ENCODE measurements around the gene GALNT10. TPM values are rescaled to one million over a fixed set of nuclear protein-coding genes. Genes with fewer than 3 reads are reported as not detected.

GALNT10 gene
- polyA plus RNA-seq, 2 of the 4 experiments (the other 2 are of a cell fraction): 110 to 156 TPM

DNA sequence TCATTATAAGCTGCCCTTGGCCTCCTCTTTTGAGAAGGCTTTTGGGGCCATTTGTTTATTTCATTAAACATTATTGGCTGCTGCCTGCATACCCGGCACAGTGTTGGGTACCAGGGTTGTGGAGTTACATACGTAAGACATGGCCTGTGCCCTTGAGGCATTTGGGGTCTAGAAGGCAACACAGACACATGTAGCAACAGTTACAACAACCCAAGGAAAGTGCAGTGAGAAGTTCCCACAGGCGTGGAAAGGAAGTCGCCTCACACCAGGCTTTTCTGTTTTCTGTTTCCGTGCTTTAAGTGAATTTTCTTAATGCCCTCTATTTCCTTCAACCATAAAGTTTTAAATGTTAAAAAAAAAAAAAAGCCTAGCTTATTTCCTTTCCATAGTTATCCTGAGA is 47.4 kb downstream of the GALNT10 start:
- ChIA-PET CTCF (interaction anchor here (1.0 to 1.6 kb wide), 2 partner anchors 47 to 59 kb away, joined by 4 to 5 read pairs; partner anchors contain the start of gene GALNT10), POLR2A (no interaction called here)
- WGBS (ENCODE audit: missing lambda C conversion rate): 87% methylated on average over 5 of the region's 5 CpGs
- no peaks in the 10 kb centered on the region for H3K9me3 ChIP-seq
- no peak for ATAC-seq
- TF ChIP-seq POLR2AphosphoS2 (conservative IDR thresholded peaks at IDR 0.05; ENCODE audit: low read length) (no peak), ESRRA (IDR thresholded peaks at IDR 0.05; ENCODE audit: borderline replicate concordance, low read length) (no peak), CBX2 (IDR thresholded peaks at IDR 0.05; ENCODE audit: borderline replicate concordance, low read depth) (no peak), ZSCAN20 (CRISPR knock-in tag; IDR thresholded peaks at IDR 0.05) (no peak), EP300 (IDR thresholded peaks at IDR 0.05) (no peak), MAX (IDR thresholded peaks at IDR 0.05) (no peak), RAD21 (conservative IDR thresholded peaks at IDR 0.05 in 1 of 2, IDR thresholded peaks at IDR 0.05 in 1 of 2) (no peak), RFX5 (IDR thresholded peaks at IDR 0.05) (no peak)
- TF ChIP-seq, protein P1, sequence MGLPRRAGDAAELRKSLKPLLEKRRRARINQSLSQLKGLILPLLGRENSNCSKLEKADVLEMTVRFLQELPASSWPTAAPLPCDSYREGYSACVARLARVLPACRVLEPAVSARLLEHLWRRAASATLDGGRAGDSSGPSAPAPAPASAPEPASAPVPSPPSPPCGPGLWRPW (IDR thresholded peaks at IDR 0.05): no peak
- TF ChIP-seq, protein P2, sequence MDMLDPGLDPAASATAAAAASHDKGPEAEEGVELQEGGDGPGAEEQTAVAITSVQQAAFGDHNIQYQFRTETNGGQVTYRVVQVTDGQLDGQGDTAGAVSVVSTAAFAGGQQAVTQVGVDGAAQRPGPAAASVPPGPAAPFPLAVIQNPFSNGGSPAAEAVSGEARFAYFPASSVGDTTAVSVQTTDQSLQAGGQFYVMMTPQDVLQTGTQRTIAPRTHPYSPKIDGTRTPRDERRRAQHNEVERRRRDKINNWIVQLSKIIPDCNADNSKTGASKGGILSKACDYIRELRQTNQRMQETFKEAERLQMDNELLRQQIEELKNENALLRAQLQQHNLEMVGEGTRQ (IDR thresholded peaks at IDR 0.05): no peak
- H3K27ac ChIP-seq: no peak overlapping the region
- H3K4me1 ChIP-seq: peaks cover 34% of the 10 kb centered on the region
- DNase-seq (ENCODE audit: low read depth in 1 of 2, low spot score in 1 of 2): no peak
- no peak overlapping the region for H3K4me3 ChIP-seq
- FAIRE-seq: no peak
- no peak overlapping the region for H3K4me2 ChIP-seq

DNA sequence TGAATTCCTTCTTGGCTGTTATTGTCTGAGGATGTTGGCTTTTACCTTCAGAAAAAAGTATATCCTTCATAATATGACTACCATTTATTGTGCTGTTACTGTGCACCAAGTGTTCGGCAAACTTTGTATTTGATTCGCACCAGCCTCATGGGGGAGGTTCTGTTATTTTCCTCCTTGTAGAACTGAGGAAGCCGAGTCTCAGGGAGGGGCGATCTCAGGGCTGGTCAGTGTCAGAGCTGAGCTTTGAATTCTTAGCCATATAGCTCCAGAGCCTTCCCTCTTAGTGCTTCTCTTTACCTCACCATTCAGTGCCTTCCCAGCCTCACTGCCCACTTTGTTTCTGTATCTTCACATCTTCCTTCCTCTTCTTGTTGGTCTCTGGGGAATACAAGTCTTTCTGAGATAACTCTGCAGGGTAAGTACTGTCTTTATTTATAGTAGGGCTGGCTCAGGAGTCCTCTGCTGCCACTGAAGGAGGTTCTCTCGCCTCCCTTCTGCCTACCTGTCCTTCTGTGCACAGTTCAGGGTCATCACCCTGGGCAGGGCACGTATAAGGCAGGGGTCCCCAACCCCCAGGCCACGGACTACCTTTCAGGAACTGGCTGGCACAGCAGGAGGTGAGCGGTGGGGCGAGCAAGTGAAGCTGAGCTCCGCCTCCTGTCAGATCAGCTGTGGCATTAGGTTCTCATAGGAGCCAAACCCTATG is 48.4 kb downstream of the GALNT10 start:
- POLR2A ChIA-PET: no interaction called here
- H3K27ac ChIP-seq: no peak overlapping the region
- no peaks in the 10 kb centered on the region for H3K9me3 ChIP-seq
- peaks cover 44% of the 10 kb centered on the region for H3K4me1 ChIP-seq
- CTCF ChIA-PET: interaction anchor here (1.0 to 2.2 kb wide), 4 partner anchors 8 to 166 kb away, joined by 4 to 9 read pairs (median 6); partner anchors contain the start of gene GALNT10
- ATAC-seq: no peak
- DNase-seq (ENCODE audit: low read depth in 1 of 2, low spot score in 1 of 2): no peak
- H3K4me3 ChIP-seq: no peak overlapping the region
- FAIRE-seq: no peak
- WGBS (ENCODE audit: missing lambda C conversion rate): 92% methylated on average over 10 of the region's 10 CpGs
- H3K4me2 ChIP-seq: no peak overlapping the region
- TF ChIP-seq MAX (IDR thresholded peaks at IDR 0.05) (no peak), RNF2 (IDR thresholded peaks at IDR 0.05; ENCODE audit: borderline replicate concordance, low read depth) (no peak), CEBPB (IDR thresholded peaks at IDR 0.05) (no peak)

DNA sequence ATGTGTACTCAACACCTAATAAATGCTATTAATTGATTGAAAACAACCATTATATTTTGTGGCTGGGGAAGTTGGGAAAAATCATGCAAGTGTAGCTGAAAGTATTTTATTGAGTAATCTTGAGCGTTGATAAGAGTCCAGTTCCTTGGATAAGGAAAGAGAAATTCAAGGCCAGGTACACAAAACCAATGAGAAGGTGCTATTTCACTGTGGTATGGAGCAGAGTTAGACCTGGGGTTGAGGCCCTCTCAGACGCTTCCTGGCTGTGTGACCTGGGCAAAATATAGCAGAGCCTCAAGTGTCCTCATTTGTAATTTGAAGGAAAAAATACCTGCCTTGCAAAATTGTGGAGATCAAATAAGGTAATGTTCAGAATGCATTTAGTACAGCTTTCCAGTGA is 50.1 kb downstream of the GALNT10 start:
- Histone ChIP-seq H3K9me3 (no peaks in the 10 kb centered on the region), H3K4me3 (no peak overlapping the region), H3K4me2 (no peak overlapping the region), H3K27ac (0 out of 6 replicates have a peak overlapping the region, but pooled peaks of 1 of the 2 experiments have one; percentile 32), H3K4me1 (peaks cover 49% of the 10 kb centered on the region)
- FAIRE-seq: no peak
- CTCF ChIA-PET: interaction anchor here (2.0 to 2.2 kb wide), 2 partner anchors 10 to 165 kb away, joined by 6 to 9 read pairs; no protein-coding TSS in a partner anchor
- no peak for DNase-seq (ENCODE audit: low read depth in 1 of 2, low spot score in 1 of 2)
- POLR2A ChIA-PET: no interaction called here
- TF ChIP-seq FOSB (CRISPR knock-in tag; IDR thresholded peaks at IDR 0.05) (no peak), SMC3 (IDR thresholded peaks at IDR 0.05) (no peak), TFCP2L1 (CRISPR knock-in tag; IDR thresholded peaks at IDR 0.05) (no peak)
- TF ChIP-seq, protein P3, sequence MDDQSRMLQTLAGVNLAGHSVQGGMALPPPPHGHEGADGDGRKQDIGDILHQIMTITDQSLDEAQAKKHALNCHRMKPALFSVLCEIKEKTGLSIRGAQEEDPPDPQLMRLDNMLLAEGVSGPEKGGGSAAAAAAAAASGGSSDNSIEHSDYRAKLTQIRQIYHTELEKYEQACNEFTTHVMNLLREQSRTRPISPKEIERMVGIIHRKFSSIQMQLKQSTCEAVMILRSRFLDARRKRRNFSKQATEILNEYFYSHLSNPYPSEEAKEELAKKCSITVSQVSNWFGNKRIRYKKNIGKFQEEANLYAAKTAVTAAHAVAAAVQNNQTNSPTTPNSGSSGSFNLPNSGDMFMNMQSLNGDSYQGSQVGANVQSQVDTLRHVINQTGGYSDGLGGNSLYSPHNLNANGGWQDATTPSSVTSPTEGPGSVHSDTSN (IDR thresholded peaks at IDR 0.05): no peak
- ATAC-seq: no peak
- 86% methylated on average over 2 of the region's 2 CpGs for WGBS (ENCODE audit: missing lambda C conversion rate)

- ATAC-seq (no peak), DNase-seq (ENCODE audit: low read depth in 1 of 2, low spot score in 1 of 2) (no peak), FAIRE-seq (no peak)
- ChIA-PET CTCF (interaction anchor here (2.0 to 2.2 kb wide), 2 partner anchors 10 to 164 kb away, joined by 6 to 9 read pairs; no protein-coding TSS in a partner anchor), POLR2A (no interaction called here)
- H3K9me3 ChIP-seq: no peaks in the 10 kb centered on the region
- no peak overlapping the region for H3K4me2 ChIP-seq
- H3K27ac ChIP-seq: 0 out of 6 replicates have a peak overlapping the region, but pooled peaks of 1 of the 2 experiments have one; percentile 32
- 88% methylated on average over 4 of the region's 4 CpGs for WGBS (ENCODE audit: missing lambda C conversion rate)
- H3K4me3 ChIP-seq: no peak overlapping the region
- TF ChIP-seq MAZ (IDR thresholded peaks at IDR 0.05; ENCODE audit: borderline replicate concordance, low read depth, low read length): no peak
- H3K4me1 ChIP-seq: peaks cover 49% of the 10 kb centered on the region
These were observed 50.5 kb downstream of the GALNT10 start for GRCh38 chr5:154241021-154241420.
